ENCODE data around the gene WHRN.

WHRN gene

GRCh38 chr9:114515528-114515927 is 10.3 kb upstream of the WHRN start:
- no peak for TF ChIP-seq CTCF (IDR thresholded peaks at IDR 0.05; ENCODE audit: borderline replicate concordance, insufficient read depth, low read depth, low read length)

DNA sequence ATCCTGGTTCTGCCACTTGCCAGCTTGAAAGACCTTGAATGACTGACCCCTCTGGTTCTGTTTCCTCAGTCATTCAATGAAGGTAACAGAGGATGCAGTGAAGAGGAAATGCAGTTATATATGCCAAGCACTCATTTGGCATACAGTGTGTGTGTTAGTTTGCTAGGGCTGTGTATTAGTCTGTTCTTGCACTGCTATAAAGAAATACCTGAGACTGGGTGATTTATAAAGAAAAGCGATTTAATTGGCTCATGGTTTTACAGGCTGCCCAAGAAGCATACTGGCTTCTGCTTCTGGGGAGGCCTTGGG is 8.6 kb upstream of the WHRN start:
- no peak for TF ChIP-seq CTCF (IDR thresholded peaks at IDR 0.05; ENCODE audit: borderline replicate concordance, insufficient read depth, low read depth, low read length)
- H3K4me3 ChIP-seq (ENCODE audit: low read depth, low read length) = no peak overlapping the region

More at GRCh38 chr9:114515528-114515927, 10.3 kb upstream of the WHRN start:
- no peak overlapping the region for H3K4me3 ChIP-seq (ENCODE audit: low read depth, low read length)

DNA sequence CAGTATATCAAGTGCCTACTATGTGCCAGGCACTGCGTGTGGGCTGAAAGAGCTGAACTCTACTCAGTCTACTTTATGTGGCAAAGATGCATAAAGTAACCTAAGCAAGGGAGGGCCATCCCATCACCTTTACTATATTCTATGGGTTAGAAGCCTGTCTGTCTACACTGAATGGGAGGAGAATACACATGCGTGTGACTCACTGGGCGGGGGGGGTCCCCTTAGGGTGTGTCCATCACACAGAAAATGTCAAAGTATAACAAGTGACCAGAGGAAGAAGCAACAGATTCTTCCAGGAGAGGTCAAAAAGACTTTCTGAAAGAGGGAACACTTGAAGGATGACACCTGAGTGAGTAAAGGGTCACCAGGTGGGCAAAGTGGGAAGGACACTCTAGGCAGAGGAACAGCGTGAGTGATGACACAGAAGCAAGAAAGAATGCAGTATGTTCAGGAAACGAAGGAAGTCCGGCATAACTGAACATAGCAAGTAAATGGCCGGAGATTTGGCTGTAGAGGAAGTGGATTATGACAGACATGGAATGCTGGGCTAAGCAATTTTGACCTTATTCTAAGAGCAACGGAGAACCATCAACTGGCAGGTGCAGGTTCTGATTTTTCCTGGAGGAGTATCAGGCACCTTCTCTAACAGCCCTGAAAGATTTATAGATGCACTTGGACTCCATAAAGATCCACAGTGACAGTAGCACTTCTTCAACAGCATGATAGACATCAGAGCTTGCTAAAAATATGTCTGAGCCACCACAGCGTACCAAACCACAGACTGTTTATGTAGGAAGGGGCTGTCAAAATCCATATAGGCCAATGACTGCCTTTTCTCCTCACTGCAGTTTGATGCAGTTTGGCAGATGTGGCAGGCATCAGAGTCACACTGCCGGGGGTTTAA is 8.0 kb upstream of the WHRN start:
- no peak overlapping the region for H3K4me3 ChIP-seq (ENCODE audit: low read depth, low read length)

DNA sequence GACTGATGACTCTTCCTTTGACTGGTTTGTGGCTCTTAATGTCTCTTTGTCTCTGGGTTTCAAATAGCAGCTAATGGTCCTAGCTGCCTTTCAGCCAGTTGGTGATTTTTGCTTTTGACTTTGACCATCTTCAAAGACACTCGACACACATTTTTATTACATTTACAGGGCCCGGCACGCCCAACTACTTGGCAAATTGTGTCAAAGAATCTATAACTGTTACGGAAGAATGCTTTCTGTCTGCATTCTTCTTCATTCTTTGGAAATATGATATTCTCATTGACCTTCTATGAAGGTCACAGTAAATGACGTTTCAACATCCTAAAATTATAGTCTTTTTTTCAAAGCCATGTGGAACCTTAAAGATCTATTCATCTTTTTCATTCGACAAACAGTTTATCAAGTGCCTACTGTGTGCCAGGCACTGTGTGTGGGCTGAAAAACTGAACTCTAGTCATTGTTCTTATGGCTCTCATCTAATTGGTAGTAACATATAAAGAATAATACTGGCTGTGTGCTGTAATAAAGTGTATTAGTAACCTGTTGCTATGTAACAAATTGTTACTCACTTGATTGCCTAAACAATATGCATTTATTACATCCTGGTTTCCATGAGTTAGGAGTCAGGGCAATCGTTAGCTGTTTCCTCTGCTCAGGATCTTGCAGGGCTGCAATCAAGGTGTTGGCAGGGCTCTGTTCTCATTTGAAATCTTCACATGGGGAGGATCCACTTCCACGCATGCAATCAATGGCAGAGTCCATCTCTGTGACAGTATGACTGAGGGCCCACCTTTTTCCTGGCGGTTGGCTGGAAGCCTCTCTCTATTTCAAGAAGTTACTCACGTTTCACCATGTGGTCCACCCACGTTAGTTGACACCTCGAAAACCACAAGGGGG is 7.0 kb upstream of the WHRN start:
- no peak for TF ChIP-seq CTCF (IDR thresholded peaks at IDR 0.05; ENCODE audit: borderline replicate concordance, insufficient read depth, low read depth, low read length)
- no peak overlapping the region for H3K4me3 ChIP-seq (ENCODE audit: low read depth, low read length)

More for the DNA sequence above, 8.0 kb upstream of the WHRN start:
- TF ChIP-seq CTCF (IDR thresholded peaks at IDR 0.05; ENCODE audit: borderline replicate concordance, insufficient read depth, low read depth, low read length) = no peak

DNA sequence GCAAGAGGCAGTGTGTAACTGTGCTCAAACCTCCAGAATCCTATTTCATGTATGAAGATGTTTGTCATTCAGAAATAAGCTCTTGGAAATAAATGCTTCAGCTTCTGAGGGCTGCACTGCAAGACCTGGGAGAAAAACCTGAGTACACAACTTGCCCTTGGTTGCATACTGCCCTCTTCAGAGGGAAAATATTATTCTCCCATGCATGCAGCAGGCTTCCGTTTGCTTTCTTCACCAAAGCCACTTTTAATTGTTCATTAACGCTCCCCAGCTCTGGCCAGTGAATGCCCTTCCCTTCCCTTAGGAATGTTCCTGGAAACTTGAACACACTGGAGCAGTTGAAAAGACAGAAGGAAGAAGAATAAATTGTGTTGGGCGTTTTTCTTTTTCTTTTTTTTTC is 2.5 kb upstream of the WHRN start:
- TF ChIP-seq CTCF (IDR thresholded peaks at IDR 0.05; ENCODE audit: borderline replicate concordance, insufficient read depth, low read depth, low read length) = no peak
- no peak overlapping the region for H3K4me3 ChIP-seq (ENCODE audit: low read depth, low read length)

GRCh38 chr9:114506082-114506390 is 763 bp upstream of the WHRN start:
- TF ChIP-seq CTCF (IDR thresholded peaks at IDR 0.05; ENCODE audit: borderline replicate concordance, insufficient read depth, low read depth, low read length) = no peak
- H3K4me3 ChIP-seq (ENCODE audit: low read depth, low read length) = no peak overlapping the region
